Endothelial cell of hepatic sinusoid (primary cell): Measurements from ENCODE around the gene FLYWCH2.

Source experiments
- in situ Hi-C: cut with HindIII; loops from 2 replicates; pipeline ENCODE4 v1.10.0; 2017; ENCODE audit warnings: low sequenced_read_pairs

The FLYWCH2 gene

DNA sequence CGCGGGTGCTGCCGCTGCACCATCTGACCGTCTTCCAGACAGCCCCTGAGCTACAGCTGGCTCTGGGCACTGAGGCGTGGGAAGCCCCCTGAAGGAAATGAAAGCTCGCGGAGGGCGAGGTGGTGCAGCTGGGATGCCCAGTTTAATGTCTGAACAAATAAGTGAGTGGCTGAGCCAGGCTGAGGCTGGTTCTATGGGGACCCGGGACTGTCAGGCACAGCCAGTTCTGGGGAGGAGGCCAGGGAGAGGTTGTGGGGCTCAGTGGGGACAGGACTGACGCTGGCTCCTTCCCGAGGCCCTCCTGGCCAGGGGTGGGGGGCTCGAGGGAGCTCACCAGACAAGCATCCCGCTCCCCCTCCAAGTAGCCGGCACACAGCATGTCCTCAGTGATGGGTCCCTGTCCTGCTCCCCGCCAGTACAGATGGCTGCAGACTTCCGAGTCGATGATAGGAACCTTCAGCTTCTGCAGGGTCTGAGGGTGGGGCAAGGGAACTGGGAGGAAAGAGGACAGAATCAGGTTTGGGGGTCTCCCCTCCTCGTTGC, 29.4 kb upstream of the FLYWCH2 start:
- in situ Hi-C loops: no loop called here

DNA sequence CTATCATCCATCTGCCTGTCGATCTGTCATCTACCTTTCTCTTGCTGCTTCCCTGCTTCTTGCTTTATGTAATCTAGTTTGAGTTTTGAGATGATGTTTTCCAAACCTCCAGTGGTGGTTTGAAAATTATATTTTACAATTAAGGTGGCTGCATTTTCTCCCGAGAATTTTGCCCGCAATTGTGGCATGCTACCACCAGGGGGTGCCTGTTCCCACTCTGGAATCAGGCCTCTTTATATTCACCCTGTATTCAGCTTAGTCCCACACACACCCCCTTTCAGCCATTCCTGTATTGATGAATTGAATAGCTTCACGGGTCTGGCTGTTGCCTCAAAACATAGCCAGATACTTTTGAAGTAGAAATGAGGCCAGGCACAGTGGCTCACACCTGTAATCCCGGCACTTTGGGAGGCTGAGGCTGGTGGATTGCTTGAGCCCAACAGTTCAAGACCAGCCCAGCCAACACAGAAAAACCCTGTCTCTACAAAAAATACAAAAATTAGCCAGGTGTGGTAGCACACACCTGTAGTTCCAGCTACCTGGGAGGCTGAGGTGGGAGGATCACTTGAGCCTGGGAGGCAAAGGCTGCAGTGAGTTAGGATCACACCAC, 28.2 kb upstream of the FLYWCH2 start:
- in situ Hi-C loops: no loop called here

DNA sequence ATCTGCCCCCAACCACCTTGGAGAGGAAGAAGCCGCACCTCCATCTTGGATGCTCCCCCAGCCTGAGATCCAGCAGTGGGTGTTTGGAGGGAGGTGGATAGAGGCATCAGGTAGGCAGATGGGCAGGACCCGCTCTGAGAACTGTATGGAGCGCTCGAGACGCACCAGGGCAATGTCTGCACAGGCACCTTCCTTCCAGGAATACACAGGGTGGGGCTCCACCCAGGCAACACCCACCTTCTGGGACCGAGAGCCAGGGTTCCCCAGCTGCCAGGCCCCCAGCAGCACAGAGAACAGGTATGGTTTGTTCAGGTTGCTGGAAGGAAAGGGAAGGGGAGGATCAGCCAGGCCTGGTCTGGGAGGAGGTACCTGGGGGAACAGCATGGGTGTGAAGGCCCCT, 27.5 kb upstream of the FLYWCH2 start:
- in situ Hi-C loops: no loop called here

DNA sequence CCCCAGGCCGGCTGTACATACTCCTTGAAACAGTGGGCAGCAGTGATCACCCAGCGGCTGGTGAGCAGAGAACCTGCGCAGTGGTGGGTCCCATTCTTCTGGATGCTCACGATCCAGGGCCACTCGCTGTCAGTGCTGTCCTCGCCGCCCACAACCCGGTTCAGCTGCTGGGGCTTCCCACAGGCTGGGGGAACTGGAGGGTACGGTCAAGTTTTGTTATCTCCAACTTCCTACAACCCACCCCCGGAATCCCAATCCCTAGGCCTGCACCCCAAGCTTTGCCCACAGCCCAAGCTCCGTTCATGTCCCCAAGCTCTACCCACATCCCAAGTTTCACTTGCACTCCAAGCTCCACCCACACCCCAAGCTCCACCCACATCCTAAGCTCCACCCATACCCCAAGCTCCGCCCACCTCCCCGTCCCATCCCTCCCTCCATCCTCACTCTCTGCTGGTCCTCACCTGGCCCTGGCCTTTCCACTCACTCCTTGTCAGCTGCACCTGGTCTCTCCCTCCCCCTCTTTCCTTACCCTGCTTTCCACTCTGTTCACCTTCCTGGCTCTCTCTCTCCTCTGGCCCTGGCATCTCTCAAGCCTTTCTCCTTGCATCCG, 26.8 kb upstream of the FLYWCH2 start:
- in situ Hi-C loops: no loop called here

DNA sequence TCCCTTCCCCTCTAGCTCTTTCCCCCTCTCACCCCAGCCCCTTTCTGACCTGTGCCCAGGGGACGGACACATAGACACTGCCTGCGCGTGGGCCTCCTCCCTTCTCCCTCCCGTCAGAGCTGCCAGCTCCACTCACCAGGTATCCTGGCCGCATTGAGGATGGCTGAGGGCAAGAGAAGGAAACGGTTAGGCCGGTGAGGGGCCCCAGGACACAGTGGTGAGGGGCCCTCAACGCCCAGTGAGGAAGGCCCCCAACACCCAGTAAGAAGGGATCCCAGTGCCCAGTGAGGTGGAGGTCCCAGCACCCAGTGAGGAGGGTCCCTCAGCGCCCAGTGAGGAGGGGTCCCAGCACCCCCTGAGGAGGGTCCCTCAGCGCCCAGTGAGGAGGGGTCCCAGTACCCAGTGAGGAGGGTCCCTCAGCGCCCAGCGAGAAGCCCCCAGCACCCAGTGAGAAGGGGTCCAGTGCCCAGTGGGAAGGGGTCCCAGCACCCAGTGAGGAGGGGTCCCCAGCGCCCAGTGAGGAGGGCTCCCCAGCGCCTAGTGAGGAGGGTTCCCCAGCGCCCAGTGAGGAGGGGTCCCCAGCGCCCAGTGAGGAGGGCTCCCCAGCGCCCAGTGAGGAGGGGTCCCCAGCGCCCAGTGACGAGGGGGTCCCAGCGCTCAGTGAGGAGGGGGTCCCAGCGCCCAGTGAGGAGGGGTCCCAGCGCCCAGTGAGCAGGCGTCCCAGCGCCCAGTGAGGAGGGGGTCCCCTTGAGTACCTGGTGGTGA, 26.1 kb upstream of the FLYWCH2 start:
- in situ Hi-C loops: no loop called here

DNA sequence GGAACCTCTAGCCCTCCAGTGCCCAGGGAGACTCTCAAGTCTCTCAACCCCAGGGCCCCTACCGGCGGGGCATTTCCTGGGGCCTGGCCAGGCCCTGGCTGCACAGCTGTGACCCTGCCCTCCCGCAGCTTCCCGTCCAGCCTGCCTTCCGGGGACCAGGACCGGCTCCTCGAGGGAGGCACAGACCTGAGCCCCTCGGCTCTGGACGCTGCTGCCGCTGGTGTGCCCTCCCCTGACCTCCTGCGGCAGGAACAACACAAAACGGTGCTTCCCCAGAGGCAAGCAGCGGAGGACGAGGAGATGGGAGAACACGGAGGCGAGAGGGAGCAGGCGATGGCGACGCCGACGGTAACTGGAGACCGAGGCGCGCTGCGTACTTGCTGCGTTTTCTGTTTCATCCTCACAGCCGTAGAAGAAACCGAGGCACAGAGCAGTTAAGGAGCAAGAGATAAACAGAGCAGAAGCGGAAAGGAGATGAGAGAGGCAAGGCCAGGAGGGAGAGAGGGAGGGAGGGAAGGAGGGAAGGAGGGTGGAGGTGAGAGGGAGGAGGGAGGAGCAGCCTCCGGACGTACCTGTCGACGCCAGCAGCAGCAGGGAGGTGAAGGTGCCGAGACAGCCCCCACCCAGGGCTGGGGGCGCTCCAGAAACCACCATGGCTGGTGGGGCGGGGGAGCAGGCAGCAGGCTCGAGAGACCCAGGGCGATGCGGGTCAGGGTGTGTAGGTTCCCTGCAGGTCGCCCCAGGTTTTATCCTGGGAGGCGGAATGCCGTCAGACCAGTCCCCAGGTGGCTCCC, 25.4 kb upstream of the FLYWCH2 start, which contains the start of gene PRSS22:
Gene PRSS22, minus strand, starts transcription at position 720 of the 794 bp plus-strand sequence. Its CDS starts 66 bp downstream, at position 654.
- in situ Hi-C loops: no loop called here

DNA sequence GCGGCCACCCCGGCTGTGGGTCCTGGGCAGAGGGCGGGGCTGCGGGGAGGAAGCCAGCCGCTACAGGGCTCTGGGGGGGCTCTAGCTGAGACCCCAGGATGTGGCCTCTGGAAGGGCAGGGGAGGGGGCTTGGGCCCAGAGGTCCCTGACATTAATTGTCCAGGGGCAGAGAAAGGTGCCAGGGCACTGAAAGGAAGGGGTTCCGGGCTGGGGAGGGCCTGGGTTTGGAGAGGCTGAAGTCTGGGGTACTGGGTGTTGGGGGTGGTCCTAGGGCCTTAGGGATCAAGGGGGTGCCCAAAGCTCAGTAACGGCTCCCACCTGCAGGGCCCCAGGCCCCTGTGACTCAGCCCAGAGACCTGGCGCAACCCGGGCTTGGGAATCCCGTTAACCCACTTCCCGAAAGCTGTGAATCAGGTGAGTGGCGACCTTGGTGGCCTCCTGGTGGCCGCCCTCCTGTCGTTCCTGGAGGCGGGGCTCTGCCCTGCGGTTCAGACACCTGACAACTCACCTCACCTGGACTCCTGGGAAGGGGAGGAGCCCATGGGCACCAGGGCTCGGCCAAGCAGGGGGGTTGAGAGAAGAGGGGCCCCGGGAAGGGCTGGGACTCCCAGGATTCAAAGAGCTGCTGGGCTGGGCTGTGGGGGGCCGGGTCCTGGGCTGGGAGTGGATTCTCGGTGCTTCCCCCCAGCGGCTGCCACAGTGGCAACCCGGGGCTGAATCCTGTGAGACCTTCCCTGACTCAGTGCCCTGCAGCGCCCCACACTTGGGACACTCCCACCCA, 24.6 kb upstream of the FLYWCH2 start:
- in situ Hi-C loops: no loop called here

DNA sequence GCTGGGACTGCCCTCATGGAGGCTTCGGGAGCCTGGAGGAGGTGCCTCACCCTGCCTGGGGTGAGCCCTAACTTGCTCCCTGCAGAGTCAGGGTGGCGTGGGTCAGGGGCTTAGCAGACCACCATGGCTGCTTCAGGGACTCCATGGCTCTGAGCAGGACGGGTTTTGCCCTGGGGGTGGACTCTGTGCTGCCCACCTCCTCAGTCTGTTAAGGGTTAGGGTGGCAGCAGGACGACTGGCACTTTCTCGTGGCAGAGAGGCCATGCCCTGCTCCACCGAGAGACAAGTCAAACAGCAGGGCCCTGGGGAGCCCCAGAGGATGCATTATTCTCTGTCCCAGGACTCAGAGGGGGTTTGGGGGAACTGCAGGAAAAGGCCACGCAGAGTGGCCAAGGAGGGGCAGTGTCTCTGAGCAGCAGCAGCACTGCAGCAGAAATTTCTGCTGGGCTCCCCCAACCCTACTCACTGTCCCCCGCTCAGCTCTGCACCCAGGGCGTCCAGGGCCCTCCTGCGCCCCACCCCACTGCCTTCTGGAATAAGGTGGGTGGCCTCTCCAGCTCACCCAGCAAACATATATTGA, 23.2 kb upstream of the FLYWCH2 start:
- in situ Hi-C loops: no loop called here

DNA sequence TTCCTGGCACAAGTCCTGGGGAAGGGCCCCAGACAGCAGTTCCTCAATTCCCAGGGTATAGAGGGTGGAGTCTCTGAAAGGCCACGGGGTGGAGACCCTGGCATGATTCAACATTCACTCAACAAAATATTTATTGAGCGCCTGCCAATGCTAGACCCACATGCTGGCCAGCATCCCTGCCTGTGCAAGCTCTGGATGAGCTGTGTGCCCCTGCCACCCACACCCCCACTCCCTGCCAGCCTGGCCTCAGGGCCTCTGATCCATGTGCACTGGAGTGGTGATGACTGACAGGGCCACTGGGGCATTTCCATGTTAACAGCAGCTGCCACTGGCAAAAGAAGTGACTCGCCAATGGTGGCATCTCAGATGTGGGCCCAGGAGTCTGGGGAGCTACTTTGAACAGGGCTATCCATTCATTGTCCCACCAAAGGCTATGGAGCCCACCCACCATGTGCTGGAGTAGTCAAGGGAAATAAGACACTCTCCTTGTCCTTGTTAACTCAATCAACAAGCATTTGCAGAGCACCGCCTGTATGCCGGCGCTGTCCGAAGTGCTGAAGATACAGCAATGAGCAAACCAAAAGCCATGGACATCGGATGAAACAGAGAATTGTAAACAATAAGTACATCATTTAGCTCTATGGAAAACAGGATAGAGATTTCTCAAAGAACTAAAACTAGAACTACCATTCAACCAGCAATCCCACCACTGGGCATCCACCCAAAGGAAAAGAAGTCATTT, 22.0 kb upstream of the FLYWCH2 start:
- in situ Hi-C loops: no loop called here

DNA sequence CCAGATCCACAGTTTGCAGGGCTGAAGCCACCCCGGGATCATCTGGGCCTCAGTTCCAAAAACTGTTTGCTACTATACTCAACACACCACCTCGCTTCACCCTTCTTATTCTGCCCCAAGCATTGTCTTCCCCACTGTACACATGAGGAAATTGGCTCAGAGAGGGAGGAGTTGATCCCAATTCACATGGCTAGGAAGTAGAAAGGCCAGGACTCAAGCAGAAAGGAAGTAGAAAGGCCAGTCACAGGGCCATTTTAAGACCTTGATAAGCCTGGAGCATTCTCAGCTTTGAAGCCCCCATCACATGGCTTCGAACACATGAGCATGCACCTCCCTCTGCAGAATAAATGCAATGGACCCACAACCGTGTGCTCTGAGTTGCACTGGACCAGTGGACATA, 17.4 kb upstream of the FLYWCH2 start:
- in situ Hi-C loops: loop anchor here (5.0 kb wide), 1 partner anchor 93 kb away; no protein-coding TSS in a partner anchor

DNA sequence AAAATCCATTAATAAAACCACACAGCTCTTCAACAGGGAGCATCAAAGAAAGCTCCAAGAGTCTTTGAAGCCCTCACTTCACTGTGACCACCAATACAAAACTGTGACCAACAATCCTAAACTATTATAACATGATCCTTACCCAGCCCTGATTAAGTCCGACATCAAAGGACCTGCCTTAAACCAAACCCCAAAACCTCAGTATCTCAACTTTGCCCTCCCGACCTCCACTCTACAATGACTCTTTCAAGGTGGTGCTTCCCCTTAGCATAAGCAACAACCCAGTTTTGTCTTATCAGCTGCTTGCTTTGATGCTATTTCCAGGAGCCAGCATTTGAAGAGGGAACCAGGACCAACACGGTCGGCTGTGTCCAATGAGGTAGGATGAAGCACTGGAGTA, 16.6 kb upstream of the FLYWCH2 start:
- in situ Hi-C loops: loop anchor here (5.0 kb wide), 1 partner anchor 94 kb away; no protein-coding TSS in a partner anchor

DNA sequence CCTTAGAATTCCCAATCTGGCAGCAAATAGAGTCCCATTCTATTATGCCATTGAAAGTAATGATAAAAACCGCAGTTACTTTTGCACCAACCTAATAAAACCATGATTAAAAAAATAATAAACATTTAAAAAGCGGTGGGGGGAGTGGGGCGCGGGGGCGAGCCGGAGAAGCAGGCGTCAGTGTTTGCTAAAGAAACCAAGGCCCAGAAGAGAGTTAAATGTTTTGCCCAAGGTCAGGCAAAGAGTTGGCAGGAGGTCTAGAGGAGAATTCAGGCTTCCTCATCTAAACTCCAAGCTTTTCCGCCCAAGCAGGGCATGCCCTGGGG, 15.4 kb upstream of the FLYWCH2 start:
- in situ Hi-C loops: loop anchor here (5.0 kb wide), 1 partner anchor 95 kb away; no protein-coding TSS in a partner anchor

DNA sequence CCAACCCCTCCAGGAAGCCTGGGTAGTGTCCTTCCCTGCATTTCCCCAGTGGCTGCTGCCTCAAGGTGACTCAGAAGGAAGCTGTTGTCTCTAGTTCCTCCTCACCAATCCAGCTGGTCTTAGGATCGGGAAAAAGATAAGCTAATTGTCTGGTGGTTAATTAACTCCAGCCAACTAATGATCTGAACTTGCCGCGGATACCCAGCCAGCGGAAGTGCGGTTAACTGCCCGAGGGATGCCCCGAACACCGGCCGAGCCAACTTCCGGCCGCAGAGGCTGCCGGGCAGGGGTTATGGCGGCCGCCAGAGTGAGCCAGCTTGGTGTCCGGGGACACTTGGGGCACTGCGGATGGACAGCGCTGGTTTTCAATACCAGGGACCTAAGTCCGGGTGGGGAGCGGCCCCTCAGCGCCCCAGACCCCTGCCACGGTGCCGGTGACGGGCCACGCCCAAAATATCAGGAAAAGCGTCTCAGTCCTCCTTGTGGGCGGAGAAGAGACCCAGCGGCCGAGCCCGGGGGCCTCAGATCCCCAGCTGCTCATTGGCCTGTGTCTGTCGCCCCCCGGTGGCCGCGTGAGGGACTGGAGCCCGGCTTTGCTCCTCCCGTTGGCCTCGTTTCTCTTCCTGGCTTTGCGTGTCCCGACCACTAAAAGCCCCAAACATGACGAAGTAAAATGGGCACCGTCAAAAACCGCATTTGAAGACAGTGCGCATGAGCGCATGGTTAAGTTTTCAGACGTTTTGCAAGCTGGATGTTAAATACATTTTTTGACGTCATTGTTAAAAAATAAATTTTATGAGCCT, 14.8 kb upstream of the FLYWCH2 start:
- in situ Hi-C loops: loop anchor here (5.0 kb wide), 1 partner anchor 96 kb away; no protein-coding TSS in a partner anchor

DNA sequence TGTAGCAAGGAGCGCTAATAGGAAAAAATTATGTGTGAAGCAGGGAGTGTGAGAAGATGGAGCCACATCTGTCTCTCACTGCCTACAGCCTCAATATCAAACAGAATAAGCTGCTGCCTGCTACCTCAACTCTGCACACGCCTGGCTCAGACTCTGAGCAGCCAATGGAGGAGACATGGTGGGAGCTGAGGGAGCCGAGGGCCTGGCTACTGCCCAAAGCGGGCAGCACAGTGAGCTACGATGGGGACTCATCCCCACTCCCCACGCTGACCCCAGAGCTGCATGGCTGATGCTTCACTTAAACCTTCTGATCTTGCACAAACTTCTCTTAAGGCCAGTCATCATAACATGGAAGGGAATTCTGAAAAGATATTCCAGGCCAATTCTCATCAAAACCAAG, 11.1 kb upstream of the FLYWCH2 start:
- in situ Hi-C loops: no loop called here

DNA sequence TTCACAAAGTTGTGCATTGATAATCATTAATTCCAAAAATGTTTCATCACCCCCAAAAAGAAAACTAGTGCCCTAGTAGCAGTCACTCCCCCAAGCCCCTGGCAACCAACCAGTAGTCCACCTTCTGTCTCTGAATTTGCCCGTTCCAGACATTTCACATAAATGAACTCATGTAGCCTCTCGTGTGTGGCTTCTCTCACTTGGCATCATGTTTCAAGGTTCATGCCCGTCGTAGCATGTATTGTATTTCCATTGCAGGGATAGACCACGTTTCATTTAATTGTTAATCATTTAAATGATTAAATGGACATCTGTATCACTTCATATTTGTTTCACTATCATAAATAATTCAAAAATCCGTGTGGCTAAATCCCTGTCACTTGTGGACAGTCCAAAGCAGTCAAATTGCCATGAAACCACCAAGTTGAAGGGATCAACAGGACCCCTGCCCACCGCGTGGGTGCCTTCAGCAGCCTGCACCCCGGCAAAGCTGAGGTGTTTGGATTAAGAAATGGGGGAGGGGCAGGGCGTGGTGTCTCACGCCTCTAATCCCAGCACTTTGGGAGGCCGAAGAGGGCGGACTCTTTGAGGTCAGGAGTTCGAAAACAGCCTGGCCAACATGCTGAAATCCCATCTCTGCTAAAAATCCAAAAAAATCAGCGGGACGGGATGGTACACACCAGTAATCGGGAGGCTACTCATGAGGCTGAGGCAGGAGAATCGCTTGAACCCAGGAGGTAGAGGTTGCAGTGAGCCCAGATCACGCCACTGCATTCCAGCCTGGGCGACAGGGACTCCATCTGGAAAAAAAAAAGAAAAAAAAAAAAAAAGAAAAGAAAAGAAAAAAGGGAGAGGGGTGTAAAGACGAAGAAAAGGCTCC, 8.7 kb upstream of the FLYWCH2 start:
- in situ Hi-C loops: no loop called here

DNA sequence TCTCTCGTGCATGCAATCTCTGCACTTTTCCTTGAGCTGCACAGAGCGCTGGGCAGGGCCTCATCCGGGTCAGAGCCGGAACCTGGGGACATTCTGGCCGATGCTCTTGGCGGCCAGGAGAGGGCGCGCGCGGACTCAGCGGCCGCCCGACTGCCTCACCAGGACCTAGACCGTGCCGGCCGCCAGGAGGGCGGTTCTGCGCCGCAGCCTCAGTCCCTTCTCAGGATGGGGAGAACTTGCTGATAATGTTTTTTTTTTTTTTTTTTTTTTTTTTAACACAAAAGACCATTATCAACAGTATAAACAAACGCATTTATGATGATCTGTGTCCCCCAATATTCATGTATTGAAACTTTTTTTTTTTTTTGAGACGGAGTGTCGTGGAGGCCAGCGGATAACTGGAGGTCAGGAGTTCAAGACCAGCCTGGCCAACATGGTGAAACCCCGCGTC, 8.1 kb upstream of the FLYWCH2 start:
- in situ Hi-C loops: no loop called here

DNA sequence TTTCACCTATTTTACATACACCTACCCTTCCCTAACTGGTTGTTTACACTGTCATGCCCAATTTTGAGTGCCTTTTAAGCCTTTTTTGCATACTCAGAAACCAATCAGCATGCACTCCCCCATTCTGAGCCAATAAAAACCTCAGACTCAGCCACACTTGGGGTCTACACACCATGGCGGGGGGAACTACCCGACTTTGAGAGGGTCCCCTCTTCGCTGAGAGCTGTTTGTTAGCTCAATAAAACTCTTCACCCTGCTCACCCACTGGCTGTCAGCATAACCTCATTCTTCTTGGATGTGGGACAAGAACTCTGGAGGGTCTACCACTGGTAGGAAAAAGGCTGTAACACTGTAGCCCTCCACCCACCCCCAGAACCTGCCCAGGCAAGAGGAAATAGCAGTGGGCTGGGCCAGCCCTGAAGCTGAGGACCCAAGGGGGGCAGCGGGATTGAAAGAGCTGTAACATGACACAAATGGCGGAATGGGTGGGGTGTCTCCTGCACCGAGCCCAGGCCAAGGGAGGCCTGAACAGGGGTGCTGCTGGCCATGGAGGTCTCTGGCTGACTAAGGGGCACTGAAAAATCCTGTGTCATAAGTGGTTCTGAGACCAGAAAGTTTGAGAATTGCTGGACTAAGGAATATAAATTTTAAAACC, 3.0 kb upstream of the FLYWCH2 start:
- in situ Hi-C loops: no loop called here
